GM10248 (cell line): ENCODE data around the gene CHSY1.

Experiments used
- CTCF ChIA-PET: fragments of 300-600 bp; sonication (Branson Sonifier 250); formaldehyde crosslinking; extraction: SDS; loops from one replicate; lab custom pipeline; 2021; ENCODE audit warnings: antibody characterized with exemption; lab: Yijun Ruan, JAX
- POLR2A ChIA-PET: fragments of 350-650 bp; sonication (Branson Sonifier 250); formaldehyde crosslinking; extraction: SDS; loops from one replicate; lab custom pipeline; 2020; ENCODE audit warnings: antibody characterized with exemption; lab: Yijun Ruan, JAX
- DNase-seq: peaks from one replicate; pipeline ENCODE4 v3.0.0; 2012; ENCODE audit errors: extremely low spot score
- TF ChIP-seq, protein P1 (sequence below): IDR thresholded peaks from 2 replicates; pipeline ENCODE4 v1.5.1; 2012; ENCODE audit warnings: mild to moderate bottlenecking, low read depth; ENCODE audit errors: extremely low read depth, missing control alignments, control extremely low read depth

The CHSY1 gene

DNA sequence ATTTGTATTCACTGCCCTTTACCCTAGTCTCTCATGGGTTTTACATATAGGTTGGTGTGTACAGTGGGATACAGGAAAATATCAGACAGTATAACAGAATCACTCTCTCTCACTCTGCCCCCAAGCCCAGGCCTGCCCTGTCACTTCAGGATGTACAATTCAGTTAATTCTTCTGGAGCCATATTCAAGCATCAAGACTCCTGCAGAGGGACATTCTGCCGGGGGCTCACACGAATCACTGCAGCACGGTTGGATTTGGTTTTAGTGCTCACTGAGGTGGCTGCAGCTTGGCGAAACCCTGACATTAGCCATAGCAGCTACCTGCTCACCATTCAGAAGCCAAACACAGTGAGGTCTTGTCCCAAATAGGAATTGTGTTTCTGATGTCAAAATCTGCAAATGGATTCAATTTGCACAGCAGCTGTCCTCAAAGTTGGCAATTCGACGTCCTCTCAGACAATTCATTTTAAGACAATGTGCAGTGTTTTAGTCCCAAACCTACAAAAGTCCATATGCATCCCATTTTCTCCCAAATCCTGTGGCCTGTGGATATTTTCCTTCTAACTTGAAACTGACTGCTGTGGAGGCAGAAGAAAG lies 82.9 kb downstream of the CHSY1 start:
- DNase-seq: no peak
- CTCF ChIA-PET: interaction anchor here (1.0 to 1.5 kb wide), 2 partner anchors 8 to 13 kb away, joined by 3 read pairs; no protein-coding TSS in a partner anchor
- TF ChIP-seq, protein P1, sequence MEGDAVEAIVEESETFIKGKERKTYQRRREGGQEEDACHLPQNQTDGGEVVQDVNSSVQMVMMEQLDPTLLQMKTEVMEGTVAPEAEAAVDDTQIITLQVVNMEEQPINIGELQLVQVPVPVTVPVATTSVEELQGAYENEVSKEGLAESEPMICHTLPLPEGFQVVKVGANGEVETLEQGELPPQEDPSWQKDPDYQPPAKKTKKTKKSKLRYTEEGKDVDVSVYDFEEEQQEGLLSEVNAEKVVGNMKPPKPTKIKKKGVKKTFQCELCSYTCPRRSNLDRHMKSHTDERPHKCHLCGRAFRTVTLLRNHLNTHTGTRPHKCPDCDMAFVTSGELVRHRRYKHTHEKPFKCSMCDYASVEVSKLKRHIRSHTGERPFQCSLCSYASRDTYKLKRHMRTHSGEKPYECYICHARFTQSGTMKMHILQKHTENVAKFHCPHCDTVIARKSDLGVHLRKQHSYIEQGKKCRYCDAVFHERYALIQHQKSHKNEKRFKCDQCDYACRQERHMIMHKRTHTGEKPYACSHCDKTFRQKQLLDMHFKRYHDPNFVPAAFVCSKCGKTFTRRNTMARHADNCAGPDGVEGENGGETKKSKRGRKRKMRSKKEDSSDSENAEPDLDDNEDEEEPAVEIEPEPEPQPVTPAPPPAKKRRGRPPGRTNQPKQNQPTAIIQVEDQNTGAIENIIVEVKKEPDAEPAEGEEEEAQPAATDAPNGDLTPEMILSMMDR: no peak
- POLR2A ChIA-PET: no interaction called here

DNA sequence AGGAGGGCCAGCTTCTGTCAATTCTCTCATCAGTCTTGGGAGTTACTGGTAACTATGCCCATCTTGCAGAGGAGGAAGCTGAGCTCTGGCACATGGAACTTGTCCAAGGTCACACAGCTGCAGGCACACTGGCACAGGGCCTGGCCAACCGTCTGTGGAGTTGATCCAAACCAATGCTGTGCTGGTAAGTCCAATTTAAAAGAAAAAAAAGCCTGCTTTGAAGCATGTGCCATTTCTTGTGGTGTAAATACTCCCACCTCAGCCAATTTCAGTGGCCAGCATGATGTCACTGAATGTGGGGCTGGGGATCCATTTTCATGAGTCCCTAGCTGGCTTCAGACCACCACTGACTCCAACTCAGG lies 83.4 kb downstream of the CHSY1 start:
- DNase-seq: no peak
- TF ChIP-seq, protein P1: no peak
- ChIA-PET CTCF (interaction anchor here (1.0 to 1.5 kb wide), 3 partner anchors 9 to 33 kb away, joined by 3 to 4 read pairs (median 3); no protein-coding TSS in a partner anchor), POLR2A (no interaction called here)

DNA sequence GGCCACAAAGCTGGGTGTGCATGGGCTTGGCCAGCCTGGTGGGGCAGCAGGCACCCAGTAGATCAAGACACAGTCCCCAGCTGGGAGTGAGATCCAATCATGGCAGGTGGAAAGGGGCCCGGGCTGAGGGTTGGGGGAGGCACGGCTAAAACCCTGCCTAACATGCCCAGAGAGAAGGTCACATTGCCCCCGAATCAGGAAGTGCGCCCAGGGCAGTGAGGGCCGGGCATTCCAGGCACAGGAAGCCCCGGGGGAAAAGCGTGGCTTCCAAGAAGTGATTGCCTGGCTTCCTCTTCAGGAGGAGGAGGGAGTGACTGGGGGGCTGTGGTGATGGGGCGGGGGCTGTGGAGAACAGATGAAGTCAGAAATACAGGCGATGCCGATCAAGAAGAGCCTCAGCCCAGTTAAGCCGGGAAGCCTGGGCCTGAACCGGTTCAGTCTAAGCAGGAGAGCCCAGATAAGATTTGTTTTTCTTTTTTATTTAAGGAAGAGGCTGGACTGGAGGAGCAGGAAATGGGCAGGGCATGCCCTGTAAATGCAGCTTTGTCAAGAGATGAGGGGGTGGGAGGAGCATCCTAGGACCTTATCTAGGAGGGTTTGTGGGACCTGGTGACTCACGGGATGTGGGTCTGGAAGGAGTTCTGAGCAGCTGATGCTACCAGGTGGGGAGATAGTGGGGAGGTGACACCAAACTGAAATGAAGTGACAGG lies 83.9 kb downstream of the CHSY1 start:
- ChIA-PET POLR2A (no interaction called here), CTCF (interaction anchor here (0.8 to 1.5 kb wide), 7 partner anchors 9 to 80 kb away, joined by 3 to 4 read pairs (median 3); no protein-coding TSS in a partner anchor)
- DNase-seq: no peak
- TF ChIP-seq, protein P1: no peak

DNA sequence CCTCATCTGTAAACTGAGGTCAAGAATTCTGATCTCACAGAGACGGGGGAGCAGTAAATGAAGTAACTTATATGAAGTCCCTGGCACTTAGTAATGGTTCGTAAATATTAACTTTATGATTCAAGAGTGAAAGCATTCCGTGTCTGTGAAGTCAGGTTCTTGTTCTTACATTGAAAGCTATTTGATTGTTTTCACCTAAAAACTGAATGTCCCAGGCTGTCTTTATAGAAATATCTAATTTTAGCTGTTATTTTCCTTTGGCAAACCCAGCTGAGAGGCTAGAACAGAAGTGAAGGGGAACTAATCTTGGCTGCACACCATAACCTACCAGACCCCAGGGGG lies 84.5 kb downstream of the CHSY1 start:
- no peak for DNase-seq
- ChIA-PET CTCF (interaction anchor here (0.8 to 1.5 kb wide), 7 partner anchors 8 to 80 kb away, joined by 3 to 4 read pairs (median 3); no protein-coding TSS in a partner anchor), POLR2A (no interaction called here)
- TF ChIP-seq, protein P1: no peak

DNA sequence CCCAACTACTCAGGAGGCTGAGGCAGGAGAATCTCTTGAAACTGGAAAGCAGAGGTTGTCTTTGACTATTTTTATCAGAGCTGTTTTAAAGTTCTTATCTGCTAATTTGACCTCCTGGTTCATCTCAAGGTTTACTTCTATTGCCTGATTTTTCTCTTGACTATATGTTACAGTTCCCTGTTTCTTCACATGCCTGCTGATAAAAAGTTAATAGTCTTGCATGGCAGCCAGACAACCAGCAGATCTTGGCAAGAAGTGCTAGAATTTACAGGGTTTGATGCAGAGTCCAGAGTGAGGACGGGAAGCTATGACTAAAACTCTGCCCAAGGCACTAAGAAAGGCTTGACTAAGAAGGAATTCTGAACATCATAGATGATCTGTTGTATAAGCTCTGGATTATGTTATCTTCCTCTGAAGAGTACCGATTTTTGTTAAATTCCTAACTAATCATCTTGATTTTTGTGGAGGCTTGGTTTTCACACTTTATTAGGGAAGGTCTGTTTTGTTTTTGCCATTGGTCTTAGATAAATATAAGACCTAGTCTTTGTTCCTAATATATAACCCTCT lies 85.9 kb downstream of the CHSY1 start:
- CTCF ChIA-PET: interaction anchor here (1.0 to 1.2 kb wide), 4 partner anchors 9 to 45 kb away, joined by 3 to 4 read pairs (median 4); no protein-coding TSS in a partner anchor
- TF ChIP-seq, protein P1: no peak
- POLR2A ChIA-PET: no interaction called here
- DNase-seq: no peak

DNA sequence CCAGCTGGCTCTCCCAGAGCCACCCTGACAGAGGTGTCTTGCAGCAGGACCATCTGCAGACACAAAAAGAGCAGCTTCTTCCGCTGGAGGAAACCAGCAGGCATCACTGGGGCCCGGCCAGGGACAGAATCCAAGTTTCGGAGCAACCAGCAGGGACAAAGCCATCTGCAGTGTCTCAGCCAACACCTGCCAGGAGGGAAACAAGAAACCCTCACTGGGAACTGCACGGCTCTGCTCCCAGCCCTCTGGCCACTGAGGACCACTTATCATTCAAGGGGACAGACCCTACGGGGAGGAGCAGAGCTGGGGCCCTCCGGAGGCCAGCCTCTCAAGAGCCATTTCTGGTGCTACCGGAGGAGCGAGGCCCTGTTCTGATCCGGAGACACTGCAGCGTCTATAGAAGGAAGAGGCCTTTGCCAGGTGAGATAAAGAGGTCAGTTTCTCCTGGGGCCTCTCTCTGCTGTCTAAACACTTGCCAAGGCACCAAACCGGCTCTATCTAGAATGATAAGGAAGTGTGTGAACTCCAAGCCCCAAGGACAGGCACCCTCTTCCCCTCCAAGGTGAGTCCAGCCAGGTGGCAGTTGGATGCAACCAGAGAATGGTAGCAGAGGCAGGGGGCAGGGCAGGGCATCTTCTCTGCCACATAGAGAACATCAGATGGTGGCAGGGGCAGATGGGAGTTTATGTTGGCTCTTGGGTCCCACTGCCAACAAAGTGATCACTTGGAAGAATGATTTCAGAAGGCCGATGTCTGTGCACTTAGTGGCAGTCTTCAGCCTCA lies 89.0 kb downstream of the CHSY1 start:
- ChIA-PET POLR2A (no interaction called here), CTCF (no interaction called here)
- no peak for DNase-seq
- TF ChIP-seq, protein P1: no peak
